NCI-H345 (cell line): ENCODE results near the gene CLEC17A.
"Not testable (repeated sequence)": the region's sequence is repeated elsewhere in the genome, so short reads cannot be mapped to it uniquely, and the experiment has no call there.

Source experiments
- DNase-seq: peaks from one replicate; lab custom pipeline; 2025; lab: John Stamatoyannopoulos, UW

The CLEC17A gene, protein sequence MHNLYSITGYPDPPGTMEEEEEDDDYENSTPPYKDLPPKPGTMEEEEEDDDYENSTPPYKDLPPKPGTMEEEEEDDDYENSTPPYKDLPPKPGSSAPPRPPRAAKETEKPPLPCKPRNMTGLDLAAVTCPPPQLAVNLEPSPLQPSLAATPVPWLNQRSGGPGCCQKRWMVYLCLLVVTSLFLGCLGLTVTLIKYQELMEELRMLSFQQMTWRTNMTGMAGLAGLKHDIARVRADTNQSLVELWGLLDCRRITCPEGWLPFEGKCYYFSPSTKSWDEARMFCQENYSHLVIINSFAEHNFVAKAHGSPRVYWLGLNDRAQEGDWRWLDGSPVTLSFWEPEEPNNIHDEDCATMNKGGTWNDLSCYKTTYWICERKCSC

DNA sequence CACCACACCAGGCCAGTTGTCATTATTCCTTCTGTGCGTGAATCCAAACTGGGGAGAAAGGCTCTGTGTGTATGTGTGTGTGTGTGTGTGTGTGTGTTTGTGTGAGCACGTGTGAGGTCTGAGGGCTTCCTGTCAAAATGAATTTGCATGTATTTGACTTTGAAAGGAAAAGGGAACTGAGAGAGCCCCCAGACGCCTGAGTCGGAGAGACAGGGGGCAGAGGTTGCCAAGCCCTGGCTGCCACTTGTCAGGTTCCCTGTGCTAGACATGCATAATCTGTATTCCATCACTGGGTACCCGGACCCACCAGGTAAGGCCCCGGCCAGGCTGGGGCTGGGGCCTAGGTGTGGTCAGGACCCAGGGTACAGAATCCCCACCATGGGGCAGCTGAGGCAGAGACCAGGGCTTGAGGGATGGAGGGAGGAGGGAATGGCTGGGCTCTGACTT, at the start of gene CLEC17A:
CLEC17A (plus strand) TSS at position 191 of the 447 bp plus-strand sequence; CDS start at position 268, 77 bp downstream.
- DNase-seq = no peak

DNA sequence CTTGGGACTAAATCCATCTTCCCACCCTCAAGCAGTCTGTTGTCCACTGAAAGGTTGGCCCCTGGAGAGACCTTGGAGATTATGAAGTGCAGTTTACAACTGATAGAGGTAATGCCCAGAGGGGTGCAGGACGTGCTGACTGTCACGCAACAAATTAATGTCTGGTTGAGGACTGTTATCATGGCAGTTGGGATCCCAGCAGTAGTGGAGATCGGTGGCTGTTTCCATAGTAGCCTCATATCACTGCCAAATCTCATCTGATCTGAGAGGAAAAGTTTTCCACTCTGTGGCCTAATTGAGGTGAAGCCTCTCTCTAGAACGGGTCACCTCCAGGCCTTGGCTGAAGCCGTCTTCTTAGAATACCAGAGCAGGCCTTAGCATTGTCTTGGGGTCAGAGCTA, 49.4 kb upstream of the CLEC17A start:
- DNase-seq = no peak

DNA sequence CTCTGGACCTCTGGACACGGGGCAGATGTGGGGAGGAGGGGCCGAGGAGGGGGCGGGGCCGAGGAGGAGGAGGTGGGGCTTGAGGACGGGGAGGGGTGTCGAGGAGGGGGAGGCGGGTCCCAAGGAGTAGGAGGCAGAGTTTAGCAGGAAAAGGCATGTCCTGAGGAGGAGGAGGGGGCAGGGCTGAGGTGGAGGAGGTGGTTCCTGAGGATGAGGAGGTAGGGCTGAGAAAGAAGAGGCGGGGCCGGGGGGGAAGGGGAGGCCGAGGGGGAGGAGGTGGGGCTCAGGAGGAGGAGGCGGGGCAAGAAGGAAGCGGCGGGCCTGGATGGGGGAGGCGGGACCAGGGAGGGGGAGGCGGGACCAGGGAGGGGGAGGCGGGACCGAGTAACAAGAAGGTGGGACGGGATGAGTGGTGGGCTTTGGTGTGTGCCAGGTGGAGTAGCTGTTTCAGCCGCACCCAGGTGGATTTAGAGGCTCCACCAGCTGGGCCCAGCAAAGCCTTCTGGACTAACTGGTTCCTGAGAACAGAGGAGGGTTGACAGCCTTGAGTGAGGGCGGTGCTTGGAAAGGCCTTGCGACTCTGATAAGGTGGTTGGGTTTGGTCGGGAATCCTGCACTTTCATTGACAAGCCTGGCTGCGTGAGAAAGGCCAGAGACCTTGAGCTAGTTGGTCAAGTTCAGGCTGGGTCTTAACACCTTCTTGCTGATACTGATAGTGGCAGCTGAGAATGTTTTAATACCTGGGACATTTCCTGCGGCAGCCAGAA, 45.8 kb upstream of the CLEC17A start:
- DNase-seq = no peak

DNA sequence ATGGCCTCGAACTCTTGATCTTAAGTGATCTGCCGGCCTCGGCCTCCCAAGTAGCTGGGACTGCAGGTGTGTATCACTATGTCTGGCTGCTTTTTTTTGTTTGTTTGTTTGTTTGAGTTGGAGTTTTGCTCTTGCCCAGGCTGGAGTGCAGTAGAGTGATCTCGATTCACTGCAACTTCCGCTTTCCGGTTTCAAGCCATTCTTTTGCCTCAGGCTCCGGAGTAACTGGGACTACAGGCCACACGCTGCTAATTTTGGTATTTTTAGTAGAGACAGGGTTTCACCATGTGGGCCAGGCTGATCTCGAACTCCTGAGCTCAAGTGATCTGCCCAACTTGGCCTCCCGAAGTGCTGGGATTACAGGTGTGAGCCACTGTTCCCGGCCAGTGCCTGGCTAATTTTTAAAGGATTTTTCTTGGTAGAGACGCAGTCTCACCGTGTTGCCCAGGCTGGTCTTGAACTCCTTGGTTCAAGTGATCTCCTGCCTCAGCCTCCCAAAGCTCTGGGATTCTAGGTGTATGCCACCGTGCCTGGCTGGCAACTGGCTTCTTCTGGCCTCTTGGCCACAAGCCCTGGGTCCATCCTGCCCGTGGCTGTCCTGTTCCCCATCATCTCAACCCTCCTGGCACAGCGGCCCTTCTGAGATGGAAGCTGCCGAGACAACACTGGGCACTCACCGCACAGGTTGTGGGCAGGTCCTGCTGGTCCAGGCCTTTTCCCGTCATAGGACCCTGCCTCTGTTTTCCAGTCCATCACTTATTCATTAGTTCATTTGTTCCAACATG, 42.0 kb upstream of the CLEC17A start:
- DNase-seq = no peak

DNA sequence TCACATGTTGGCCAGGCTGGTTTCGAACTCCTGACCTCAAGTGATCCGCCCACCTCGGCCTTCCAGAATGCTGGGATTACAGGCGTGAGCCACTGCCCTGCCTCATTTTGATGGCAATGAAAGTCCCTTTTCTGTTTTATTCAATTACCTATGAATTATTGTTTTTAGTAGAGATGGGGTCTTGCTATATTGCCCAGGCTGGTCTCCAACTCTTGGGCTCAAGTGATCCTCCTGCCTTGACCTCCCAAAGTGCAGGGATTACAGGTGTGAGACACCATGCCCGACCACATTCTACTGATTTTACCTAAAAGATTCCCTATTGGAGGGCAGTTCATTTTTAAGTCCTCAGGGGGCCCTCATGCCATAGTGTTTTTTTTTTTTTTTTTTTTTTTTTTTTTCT, 40.9 kb upstream of the CLEC17A start:
- not testable (repeated sequence) for DNase-seq

DNA sequence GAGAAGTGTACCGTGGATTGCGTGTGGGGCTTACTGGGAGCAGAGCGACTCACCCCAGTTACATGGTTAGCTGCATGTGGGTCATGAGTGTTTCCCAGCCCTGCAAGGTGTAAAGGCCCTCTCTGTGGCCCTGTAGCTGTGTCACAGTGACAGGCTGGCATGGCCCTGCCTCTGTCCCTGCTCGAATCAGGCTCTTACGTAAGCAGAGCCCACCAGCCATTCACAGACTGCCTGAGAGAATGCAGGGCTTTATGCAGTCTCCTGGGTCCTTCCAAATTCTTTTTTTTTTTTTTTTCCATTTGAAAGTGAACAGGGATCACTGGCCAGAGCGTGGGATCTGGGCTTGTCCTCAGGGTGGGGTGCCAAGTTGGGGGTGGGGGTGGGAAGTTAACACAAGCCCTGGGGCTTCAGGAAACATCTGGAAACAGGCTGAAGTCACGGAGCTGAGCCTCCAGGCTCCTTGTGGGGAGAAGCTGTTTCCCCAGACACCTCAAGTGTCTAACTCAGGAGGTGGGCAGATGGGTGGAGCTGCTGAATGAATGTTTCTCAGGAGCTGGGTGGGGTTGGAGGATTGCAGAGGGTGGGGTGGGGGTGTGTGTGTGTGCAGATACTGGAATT, 40.1 kb upstream of the CLEC17A start:
- DNase-seq = no peak

DNA sequence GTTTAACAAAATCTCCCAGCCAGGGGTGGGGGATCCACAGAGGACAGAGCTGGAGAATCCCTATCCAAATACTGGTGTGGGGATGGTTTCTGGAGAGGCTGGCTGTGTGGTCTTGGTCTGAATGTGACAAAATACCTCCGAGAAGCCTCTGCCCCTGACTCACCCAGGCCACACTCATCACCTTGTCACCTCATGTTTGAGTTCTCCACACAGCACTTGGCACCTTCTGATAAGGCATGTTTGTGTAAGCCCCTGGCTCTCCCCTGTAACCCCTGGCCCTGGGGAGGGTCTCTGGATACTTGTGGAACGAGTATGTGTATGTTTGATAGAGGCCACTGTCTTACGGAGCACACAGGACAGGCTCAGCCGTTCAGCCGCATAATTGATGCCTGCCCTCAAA, 38.8 kb upstream of the CLEC17A start:
- DNase-seq = no peak

DNA sequence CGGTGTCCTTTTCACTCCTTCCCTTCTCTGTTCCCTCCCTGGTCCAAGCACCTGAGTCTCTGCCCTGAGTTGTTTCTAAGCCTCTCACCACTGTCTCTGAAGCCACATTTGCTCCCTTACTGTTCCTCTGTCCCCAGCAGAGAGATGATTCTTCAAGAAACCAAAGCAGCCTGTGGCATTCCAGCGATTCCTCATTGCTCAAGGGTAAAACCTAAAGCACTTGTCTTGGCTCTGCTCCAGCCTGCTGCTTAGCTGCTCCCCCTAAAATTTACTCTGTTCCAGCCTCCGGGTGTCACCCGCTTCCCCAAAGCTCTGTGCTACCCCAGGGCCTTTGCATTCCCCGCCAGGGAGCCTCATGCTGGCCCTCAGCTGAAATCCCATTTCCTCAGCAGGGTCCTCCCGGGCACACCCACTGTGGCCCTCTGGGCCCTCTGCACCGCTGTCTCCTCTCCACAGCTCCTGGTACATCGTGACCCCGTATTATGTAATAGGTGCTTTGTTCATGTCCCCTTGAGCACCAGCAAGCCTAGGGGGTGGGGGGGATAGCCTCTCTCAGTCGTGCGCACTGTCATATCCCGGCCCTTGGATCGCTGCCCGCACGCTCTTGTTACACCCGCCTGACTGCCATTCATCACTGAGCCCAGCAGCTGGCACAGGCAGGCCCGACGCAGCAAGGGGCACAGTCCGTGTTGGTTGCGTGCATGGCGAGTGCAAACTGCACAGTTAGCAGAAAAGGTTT, 37.7 kb upstream of the CLEC17A start:
- peak; percentile 96 for DNase-seq

DNA sequence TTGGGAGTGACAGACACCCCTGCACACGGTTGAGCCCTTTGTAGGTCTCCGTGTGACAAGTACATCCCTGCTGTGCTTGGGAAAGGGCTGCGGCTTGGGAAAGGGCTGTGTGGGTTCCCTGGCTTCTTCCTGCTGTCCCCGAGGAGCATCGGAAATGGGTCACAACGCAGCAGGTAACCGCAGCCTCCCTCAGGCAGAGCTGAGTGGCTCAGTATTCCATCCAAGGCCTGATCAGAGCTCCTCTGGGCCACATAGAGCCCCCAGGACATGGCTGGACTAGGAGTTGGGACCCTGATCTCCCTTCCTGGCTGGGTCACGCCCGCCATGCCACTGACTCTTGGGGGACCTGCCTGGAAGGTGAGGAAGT, 37.2 kb upstream of the CLEC17A start:
- no peak for DNase-seq

DNA sequence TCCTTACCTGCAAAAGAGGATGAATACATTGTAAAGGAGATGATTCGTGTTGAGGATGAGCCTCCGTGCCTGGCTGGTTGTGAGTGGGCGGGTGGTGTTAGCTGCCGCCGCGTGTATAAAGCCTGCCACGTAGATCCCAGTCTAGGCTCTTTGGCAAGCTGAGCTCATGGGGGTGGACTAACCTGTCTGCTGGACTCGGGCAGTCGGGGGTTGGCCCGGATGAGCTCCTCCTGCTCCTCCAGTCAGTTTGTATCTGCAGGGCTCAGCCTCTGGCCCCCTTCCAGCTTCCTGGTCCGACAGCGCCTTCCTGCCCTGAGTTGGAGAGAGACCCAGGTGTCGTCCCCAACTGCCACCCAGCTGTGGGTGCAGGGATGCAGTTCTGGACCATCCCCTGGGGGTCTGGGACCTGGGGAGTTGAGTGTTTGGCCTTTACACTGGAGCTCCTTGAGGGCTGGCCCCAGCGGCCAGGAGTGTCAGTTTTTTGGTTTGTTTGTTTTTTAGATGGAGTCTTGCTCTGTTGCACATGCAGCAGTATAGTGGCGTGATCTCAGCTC, 32.6 kb upstream of the CLEC17A start:
- peak; percentile 9 for DNase-seq

DNA sequence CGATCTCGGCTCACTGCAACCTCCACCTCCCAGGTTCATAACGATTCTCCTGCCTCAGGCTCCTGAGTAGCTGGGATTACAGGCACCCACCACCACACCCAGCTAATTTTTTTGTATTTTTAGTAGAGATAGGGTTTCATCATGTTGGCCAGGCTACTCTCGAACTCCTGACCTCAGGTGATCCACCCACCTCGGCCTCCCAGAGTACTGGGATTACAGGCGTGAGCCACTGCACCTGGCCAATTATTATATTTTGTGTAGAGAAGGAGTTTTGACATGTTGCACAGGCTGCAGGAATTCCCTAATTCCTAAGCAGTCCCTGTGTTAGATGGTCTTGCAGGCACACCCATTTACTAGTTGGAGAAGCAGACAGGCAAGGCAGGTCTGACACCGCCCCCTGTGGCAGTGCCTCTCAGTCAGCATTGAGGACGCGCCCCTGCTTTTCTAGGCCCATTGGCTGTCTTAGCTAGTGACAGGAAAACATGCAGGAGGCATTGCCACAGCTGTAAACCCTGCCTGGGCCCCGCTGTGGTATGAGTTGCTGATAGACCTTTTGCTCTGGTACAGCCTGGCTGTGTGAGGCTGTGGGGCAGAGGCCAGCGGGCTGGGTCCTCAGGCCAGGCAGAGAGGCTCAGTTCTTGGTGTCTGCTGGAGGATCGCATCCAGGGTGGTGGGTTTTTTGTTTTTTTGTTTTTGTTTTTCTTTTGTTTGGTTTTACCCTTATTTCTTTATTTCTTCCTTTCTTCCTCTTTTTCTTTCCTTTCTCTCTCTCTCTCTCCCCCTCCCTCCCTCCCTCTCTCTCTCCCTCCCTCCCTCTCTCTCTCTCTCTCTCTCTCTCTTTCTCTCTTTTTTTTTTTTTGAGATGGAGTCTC, 31.5 kb upstream of the CLEC17A start:
- not testable (repeated sequence) for DNase-seq

DNA sequence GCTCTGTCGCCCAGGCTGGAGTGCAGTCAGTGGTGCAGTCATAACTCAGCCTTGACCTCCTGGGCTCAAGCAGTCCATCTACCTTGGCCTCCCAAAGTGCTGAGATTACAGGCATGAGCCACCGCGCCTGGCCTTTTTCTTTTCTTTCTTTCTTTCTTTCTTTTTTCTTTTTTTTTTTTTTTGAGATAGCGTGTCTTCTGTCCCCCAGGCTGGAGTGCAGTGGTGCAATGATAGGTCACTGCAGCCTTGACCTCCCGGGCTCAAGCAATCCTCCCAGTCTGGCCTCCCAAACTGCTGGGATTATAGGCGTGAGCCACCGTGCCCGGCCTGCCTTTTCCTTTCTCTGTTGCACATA, 30.9 kb upstream of the CLEC17A start:
- DNase-seq = not testable (repeated sequence)

DNA sequence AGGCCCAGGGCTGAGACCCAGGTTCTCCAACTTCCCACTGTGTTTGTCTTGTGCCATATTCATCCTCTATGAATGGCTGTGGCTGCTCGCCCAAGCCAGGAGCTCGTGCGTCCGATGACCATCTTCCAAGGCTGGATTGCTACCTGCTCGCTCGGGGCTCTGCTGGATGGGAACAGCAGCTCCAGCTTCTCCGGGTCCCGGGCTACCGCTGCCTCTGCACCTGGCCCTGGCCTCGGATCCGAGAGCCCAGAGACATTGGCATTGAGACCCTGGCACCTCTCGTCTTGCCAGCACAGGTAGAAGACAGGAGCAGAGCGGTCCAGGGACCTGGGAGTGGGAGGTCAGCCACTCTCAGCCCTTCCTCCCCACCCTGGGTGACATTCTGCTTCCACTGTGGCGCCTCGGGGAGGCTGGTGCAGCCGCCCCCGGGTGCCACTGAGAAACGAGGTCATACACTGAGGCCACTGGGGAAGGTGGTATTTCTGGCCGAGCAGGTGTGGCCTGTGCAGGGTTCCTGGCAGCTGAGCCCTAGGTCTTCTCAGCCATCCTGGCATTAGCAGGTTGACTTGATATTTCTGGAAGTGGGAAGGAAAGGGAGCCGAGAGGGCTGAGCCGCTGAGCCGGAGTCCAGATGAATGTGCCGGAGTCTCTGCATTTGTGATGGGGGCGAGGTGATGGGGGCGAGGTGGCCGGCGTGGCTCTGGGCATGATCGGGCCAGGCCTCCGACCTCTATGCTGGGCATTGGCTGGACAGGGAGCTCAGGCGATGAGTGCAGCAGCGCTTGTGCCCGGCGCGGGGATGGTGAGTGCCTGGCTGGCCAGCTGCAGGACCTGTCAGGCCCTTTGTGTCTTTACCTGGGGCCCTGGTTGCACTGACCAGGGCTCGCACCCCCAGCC, 29.6 kb upstream of the CLEC17A start:
- DNase-seq = no peak

DNA sequence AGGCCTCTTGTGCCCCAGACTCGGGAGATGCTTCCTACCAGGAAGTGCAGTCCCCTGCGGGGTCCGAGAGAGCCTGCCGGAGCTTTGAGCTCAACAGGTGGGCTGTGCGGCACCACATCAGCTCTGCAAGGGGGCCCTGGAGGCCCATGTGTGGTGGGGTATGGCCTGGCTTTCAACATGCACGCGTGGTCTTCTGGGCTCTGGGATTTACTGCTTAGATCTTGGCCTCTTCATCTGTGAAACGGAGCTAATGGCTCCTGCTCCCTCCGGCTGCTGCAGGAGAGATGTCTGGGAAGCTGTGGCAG, 29.0 kb upstream of the CLEC17A start:
- DNase-seq = no peak

DNA sequence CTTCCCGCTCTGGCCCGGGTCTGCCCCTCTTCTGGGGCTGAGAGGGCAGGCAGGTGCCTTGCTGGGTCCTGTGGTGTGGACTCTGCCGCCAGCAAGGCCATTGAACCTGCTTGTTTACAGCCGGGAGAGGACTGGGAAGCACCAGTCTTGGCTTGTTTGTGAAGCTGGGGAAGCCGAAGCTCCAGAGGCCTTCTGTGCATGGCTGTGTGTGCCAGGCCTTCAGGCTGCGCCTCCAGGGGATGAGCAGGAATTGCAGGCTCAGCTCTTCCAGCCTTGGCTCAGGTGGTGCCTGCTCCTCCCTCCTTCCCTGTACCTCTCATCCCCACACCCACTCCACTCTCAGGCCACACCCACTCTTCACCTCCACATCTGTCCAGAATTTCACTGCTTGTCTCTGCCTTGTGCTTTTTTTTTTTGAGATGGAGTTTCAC, 28.5 kb upstream of the CLEC17A start:
- DNase-seq = peak; percentile 32

DNA sequence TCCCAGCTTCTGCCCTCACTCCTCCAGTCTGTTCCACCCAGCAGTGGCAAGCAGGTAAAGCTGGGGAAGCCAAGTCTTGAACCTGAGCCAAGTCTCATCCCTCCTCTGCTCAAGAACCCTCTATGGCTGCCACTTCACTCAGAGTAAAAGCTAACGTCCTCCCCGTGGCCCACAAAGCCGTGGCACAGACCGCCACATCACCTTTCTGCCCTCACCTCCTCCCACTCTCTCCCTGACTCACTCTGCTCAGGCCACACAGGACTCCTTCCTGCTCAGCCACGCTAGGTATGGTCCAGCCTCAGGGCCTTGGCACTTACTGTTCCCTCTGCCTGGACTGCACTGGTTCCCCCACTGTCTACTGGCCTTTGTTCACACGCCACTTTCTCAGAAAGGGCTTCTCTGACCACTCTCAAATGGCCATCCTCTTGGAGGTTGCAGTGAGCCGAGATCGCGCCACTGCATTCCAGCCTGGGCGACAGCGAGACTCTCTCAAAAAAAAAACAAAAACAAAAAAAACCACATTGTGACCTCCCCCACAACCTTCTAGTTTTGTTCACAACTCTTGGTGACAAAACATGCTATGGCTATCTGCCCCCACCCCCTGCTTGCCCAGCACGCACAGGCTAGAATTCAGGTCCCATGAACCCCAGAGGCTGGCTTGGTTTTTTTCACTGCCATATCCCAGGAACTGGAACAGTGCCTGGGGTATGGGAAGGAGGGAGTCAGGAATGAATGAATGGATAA, 26.8 kb upstream of the CLEC17A start:
- DNase-seq = no peak

DNA sequence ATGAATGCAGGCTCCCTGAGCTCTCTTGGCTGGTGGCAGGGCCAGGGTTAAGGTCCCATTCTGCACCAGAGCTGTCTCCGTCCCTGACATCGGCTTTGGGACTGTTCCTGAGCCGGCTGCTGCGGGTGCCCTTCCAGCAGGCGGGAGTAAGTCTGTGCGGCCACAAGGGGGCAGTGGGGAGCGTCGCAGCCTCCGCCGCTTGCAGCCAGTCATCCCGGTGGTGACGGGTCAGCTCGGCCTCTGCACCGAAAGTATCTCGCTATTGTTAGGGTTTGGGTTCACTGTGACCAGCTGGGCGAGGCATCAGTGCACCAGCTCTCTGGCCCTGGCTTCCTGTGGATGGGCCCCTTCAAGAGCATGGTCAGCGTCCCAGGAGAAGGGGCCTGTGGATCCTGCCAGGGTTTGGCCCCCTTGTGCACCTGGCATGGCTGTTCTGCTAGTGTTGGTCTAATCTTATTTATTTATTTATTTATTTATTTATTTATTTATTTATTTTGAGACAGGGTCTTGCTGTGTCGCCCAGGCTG, 26.2 kb upstream of the CLEC17A start:
- peak; percentile 8 for DNase-seq

DNA sequence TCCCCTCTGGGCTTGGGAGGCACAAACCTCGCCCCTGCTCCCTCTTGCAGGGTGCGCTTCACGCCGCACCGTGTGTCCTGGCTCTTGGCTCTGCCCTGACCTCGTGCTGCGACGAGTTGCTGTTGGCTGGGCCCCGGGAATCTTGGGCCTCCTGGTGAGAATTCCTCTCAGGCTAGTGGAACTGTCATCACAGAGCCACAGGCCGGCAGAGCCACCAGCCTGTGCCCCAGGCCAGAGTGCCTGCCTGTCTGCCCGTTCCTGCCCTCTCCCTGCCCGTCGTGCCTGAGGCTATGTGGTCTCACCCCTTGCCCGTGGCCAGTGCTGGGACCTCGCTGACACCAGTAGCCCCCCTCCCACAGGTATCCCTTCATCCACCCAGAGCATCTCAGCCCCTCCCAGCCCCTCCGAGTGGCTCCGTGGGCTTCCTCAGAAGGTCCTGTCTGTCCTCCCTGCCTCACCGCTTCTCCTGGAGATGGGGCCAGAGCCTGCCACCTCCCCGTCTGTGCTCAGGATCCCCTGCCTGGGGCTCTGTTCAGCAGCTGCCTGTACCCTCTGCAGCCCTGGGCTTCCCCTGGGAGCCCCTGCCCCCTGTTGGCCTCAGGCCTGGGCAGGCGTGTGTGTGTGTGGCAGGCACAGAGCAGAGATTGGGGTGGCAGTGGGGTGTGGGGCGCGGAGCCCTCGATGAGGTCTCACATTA, 24.4 kb upstream of the CLEC17A start:
- no peak for DNase-seq
